ENCODE measurements around the gene SCNM1. TPM values are rescaled to one million over a fixed set of nuclear protein-coding genes. Genes with fewer than 3 reads are reported as not detected.

Gene SCNM1
- total and polyA plus RNA-seq, 2 donors (not counting 1 experiment from before 2014, with no cell fraction given) = 29.2 to 29.7 TPM

- no peak overlapping the region for H2AFZ ChIP-seq (ENCODE audit: low read length)
- no peaks in the 10 kb centered on the region for H3K27me3 ChIP-seq (ENCODE audit: control insufficient read depth, insufficient read depth, low read length)
- TF ChIP-seq EZH2 (IDR thresholded peaks at IDR 0.05; ENCODE audit: low read length, missing control alignments) (no peak), CTCF (conservative IDR thresholded peaks at IDR 0.05 in 1 of 2, IDR thresholded peaks at IDR 0.05 in 1 of 2; ENCODE audit: low read depth in 1 of 2, low read length in 2 of 2) (no peak)
- H3K4me3 ChIP-seq (replicated peaks in 1 of 4; ENCODE audit: control extremely low read depth in 1 of 4, insufficient read depth in 1 of 4, low read depth in 3 of 4, low read length in 4 of 4) = no peak overlapping the region
- H4K20me1 ChIP-seq (ENCODE audit: control insufficient read depth, extremely low read depth, insufficient read depth, low read length) = no peaks in the 10 kb centered on the region
- no peak overlapping the region for H3K9ac ChIP-seq (ENCODE audit: insufficient read depth, low read length)
- DNase-seq (ENCODE audit: low read depth in 2 of 2) = peak in 1 of 2 donors; percentile 74
- H3K9me3 ChIP-seq (ENCODE audit: control insufficient read depth, insufficient read depth, low read depth, low read length) = no peaks in the 10 kb centered on the region
- no peaks in the 10 kb centered on the region for H3K79me2 ChIP-seq (ENCODE audit: control insufficient read depth, insufficient read depth, low read length)
- H3K4me2 ChIP-seq (ENCODE audit: extremely low read depth, insufficient read depth, low read length) = no peak overlapping the region
- H3K36me3 ChIP-seq (ENCODE audit: control insufficient read depth, insufficient read depth, low read length) = peaks cover 12% of the 10 kb centered on the region
- H3K27ac ChIP-seq (ENCODE audit: insufficient read depth, low read length) = peak overlapping the region; percentile 35
- no peaks in the 10 kb centered on the region for H3K4me1 ChIP-seq (ENCODE audit: control insufficient read depth, extremely low read depth, insufficient read depth, low read length)
Measured at GRCh38 chr1:151175041-151175741, 9.2 kb downstream of the SCNM1 start.

GRCh38 chr1:151175863-151176262 lies 9.9 kb downstream of the SCNM1 start, which contains the start of gene TMOD4:
TMOD4 (minus strand) TSS chr1:151175981; CDS start chr1:151174875, 1,106 bp downstream.
- no peak within 1 kb of the TSS for H3K9ac ChIP-seq (ENCODE audit: insufficient read depth, low read length)
- H3K36me3 ChIP-seq (ENCODE audit: control insufficient read depth, insufficient read depth, low read length) = peaks cover 15% of the 10 kb centered on the region
- no peak within 1 kb of the TSS for H3K4me3 ChIP-seq (replicated peaks in 1 of 4; ENCODE audit: control extremely low read depth in 1 of 4, insufficient read depth in 1 of 4, low read depth in 3 of 4, low read length in 4 of 4)
- no peak within 1 kb of the TSS for H3K4me2 ChIP-seq (ENCODE audit: extremely low read depth, insufficient read depth, low read length)
- H3K9me3 ChIP-seq (ENCODE audit: control insufficient read depth, insufficient read depth, low read depth, low read length) = no peaks in the 10 kb centered on the region
- DNase-seq (ENCODE audit: low read depth in 2 of 2) = peak in 1 of 2 donors; percentile 37
- H2AFZ ChIP-seq (ENCODE audit: low read length) = no peak within 1 kb of the TSS
- no peaks in the 10 kb centered on the region for H3K4me1 ChIP-seq (ENCODE audit: control insufficient read depth, extremely low read depth, insufficient read depth, low read length)
- H3K27ac ChIP-seq (ENCODE audit: insufficient read depth, low read length) = peak within 1 kb of the TSS; percentile 35
- TF ChIP-seq CTCF (conservative IDR thresholded peaks at IDR 0.05 in 1 of 2, IDR thresholded peaks at IDR 0.05 in 1 of 2; ENCODE audit: low read depth in 1 of 2, low read length in 2 of 2) (peak; percentile 64 to 70), EZH2 (IDR thresholded peaks at IDR 0.05; ENCODE audit: low read length, missing control alignments) (no peak)
- no peaks in the 10 kb centered on the region for H3K27me3 ChIP-seq (ENCODE audit: control insufficient read depth, insufficient read depth, low read length)
- H3K79me2 ChIP-seq (ENCODE audit: control insufficient read depth, insufficient read depth, low read length) = no peaks in the 10 kb centered on the region
- no peaks in the 10 kb centered on the region for H4K20me1 ChIP-seq (ENCODE audit: control insufficient read depth, extremely low read depth, insufficient read depth, low read length)

GRCh38 chr1:151176514-151177045 lies 10.6 kb downstream of the SCNM1 start:
- H3K27ac ChIP-seq (ENCODE audit: insufficient read depth, low read length) = no peak overlapping the region
- no peak overlapping the region for H2AFZ ChIP-seq (ENCODE audit: low read length)
- peaks cover 15% of the 10 kb centered on the region for H3K36me3 ChIP-seq (ENCODE audit: control insufficient read depth, insufficient read depth, low read length)
- TF ChIP-seq CTCF (conservative IDR thresholded peaks at IDR 0.05 in 1 of 2, IDR thresholded peaks at IDR 0.05 in 1 of 2; ENCODE audit: low read depth in 1 of 2, low read length in 2 of 2) (no peak), EZH2 (IDR thresholded peaks at IDR 0.05; ENCODE audit: low read length, missing control alignments) (no peak)
- H3K9me3 ChIP-seq (ENCODE audit: control insufficient read depth, insufficient read depth, low read depth, low read length) = no peaks in the 10 kb centered on the region
- H3K4me3 ChIP-seq (replicated peaks in 1 of 4; ENCODE audit: control extremely low read depth in 1 of 4, insufficient read depth in 1 of 4, low read depth in 3 of 4, low read length in 4 of 4) = no peak overlapping the region
- H4K20me1 ChIP-seq (ENCODE audit: control insufficient read depth, extremely low read depth, insufficient read depth, low read length) = no peaks in the 10 kb centered on the region
- H3K9ac ChIP-seq (ENCODE audit: insufficient read depth, low read length) = no peak overlapping the region
- no peak for DNase-seq (ENCODE audit: low read depth in 2 of 2)
- no peaks in the 10 kb centered on the region for H3K79me2 ChIP-seq (ENCODE audit: control insufficient read depth, insufficient read depth, low read length)
- H3K4me1 ChIP-seq (ENCODE audit: control insufficient read depth, extremely low read depth, insufficient read depth, low read length) = no peaks in the 10 kb centered on the region
- H3K27me3 ChIP-seq (ENCODE audit: control insufficient read depth, insufficient read depth, low read length) = no peaks in the 10 kb centered on the region
- H3K4me2 ChIP-seq (ENCODE audit: extremely low read depth, insufficient read depth, low read length) = no peak overlapping the region
